ENCODE data around the gene THAP10. TPM values are rescaled to one million over a fixed set of nuclear protein-coding genes. Genes with fewer than 3 reads are reported as not detected.

Gene THAP10
- total RNA-seq, 4 donors from 2014 or later: 0.46 to 2.3 (median 1.1) TPM

- Histone ChIP-seq H3K27me3 (no peaks in the 10 kb centered on the region), H3K4me3 (no peak overlapping the region), H3K27ac (peak overlapping the region; percentile 9 to 58 (median 51)), H3K4me1 (peaks cover 0 to 24% of the 10 kb centered on the region in 2 donors), H3K36me3 (no peaks in the 10 kb centered on the region), H3K9me3 (no peaks in the 10 kb centered on the region)
- TF ChIP-seq POLR2A (IDR thresholded peaks at IDR 0.05) (peak in 1 of 2 donors; percentile 11), CTCF (IDR thresholded peaks at IDR 0.05 in 4 of 5, conservative IDR thresholded peaks at IDR 0.05 in 1 of 5) (no peak)
- ATAC-seq: peak; percentile 69 to 78
- peak in 1 of 2 donors; percentile 60 for DNase-seq
- intact Hi-C loops (cut with DNase I; ENCODE audit: low total_unique reads): no loop called here
- in situ Hi-C loops (cut with MboI; ENCODE audit: low sequenced_read_pairs in 4 of 4): no loop called here
Observed at GRCh38 chr15:70867911-70868467, 24.2 kb downstream of the THAP10 start.

GRCh38 chr15:70866982-70867641 lies 25.1 kb downstream of the THAP10 start:
- intact Hi-C loops (cut with DNase I; ENCODE audit: low total_unique reads) (no loop called here), in situ Hi-C loops (cut with MboI; ENCODE audit: low sequenced_read_pairs in 4 of 4) (no loop called here)
- Histone ChIP-seq H3K4me3 (no peak overlapping the region), H3K4me1 (peaks cover 0 to 24% of the 10 kb centered on the region in 2 donors), H3K9me3 (no peaks in the 10 kb centered on the region), H3K36me3 (no peaks in the 10 kb centered on the region), H3K27me3 (no peaks in the 10 kb centered on the region), H3K27ac (peak overlapping the region; percentile 14 to 58 (median 36))
- ATAC-seq (peak; percentile 23 to 49), DNase-seq (no peak)
- TF ChIP-seq POLR2A (IDR thresholded peaks at IDR 0.05) (no peak), CTCF (IDR thresholded peaks at IDR 0.05 in 4 of 5, conservative IDR thresholded peaks at IDR 0.05 in 1 of 5) (no peak)

- H3K4me1 ChIP-seq: peaks cover 0 to 14% of the 10 kb centered on the region in 2 donors
- no peaks in the 10 kb centered on the region for H3K36me3 ChIP-seq
- in situ Hi-C loops (cut with MboI; ENCODE audit: low sequenced_read_pairs in 4 of 4): no loop called here
- intact Hi-C loops (cut with DNase I; ENCODE audit: low total_unique reads): no loop called here
- peak in 1 of 2 donors; percentile 32 for DNase-seq
- peak; percentile 51 for ATAC-seq
- H3K9me3 ChIP-seq: no peaks in the 10 kb centered on the region
- H3K27me3 ChIP-seq: no peaks in the 10 kb centered on the region
- peak overlapping the region; percentile 24 to 48 (median 34) for H3K27ac ChIP-seq
- TF ChIP-seq CTCF (IDR thresholded peaks at IDR 0.05 in 4 of 5, conservative IDR thresholded peaks at IDR 0.05 in 1 of 5) (no peak), POLR2A (IDR thresholded peaks at IDR 0.05) (no peak)
- H3K4me3 ChIP-seq: no peak overlapping the region
Observed at GRCh38 chr15:70863450-70864218, 28.6 kb downstream of the THAP10 start.

- intact Hi-C loops (cut with DNase I; ENCODE audit: low total_unique reads): no loop called here
- no peak for ATAC-seq
Observed at GRCh38 chr15:70859998-70860397, 32.2 kb downstream of the THAP10 start.

More at GRCh38 chr15:70859998-70860397, 32.2 kb downstream of the THAP10 start:
- Histone ChIP-seq H3K4me3 (no peak overlapping the region), H3K36me3 (no peaks in the 10 kb centered on the region), H3K27ac (peak overlapping the region in 2 of 4 donors; percentile 14 to 38), H3K27me3 (no peaks in the 10 kb centered on the region), H3K4me1 (peaks cover 0 to 6% of the 10 kb centered on the region in 2 donors), H3K9me3 (no peaks in the 10 kb centered on the region)
- in situ Hi-C loops (cut with MboI; ENCODE audit: low sequenced_read_pairs in 4 of 4): no loop called here
- DNase-seq: no peak
- TF ChIP-seq CTCF (IDR thresholded peaks at IDR 0.05 in 4 of 5, conservative IDR thresholded peaks at IDR 0.05 in 1 of 5): no peak
- TF ChIP-seq POLR2A (IDR thresholded peaks at IDR 0.05): no peak
